SK-N-MC (cell line): ENCODE measurements around the gene VCY1B.

ENCODE experiments used
- EZH2 ChIP-seq: fragments of 200-600 bp; sonication (generic); IDR thresholded peaks from one replicate; pipeline ENCODE4 v1.6.1; 2017; ENCODE audit warnings: antibody characterized with exemption
- FOXP2 ChIP-seq: optimal IDR thresholded peaks from 2 replicates; pipeline ENCODE3; 2011; ENCODE audit warnings: mild to moderate bottlenecking, moderate library complexity; ENCODE audit not compliant: insufficient read depth; ENCODE audit errors: extremely low read length, control extremely low read depth
- POLR2AphosphoS5 ChIP-seq: IDR thresholded peaks from 2 replicates; pipeline ENCODE4 v1.6.1; 2012; ENCODE audit warnings: mild to moderate bottlenecking, low read depth, low read length, borderline replicate concordance

- no peak for TF ChIP-seq POLR2AphosphoS5
- no peak for TF ChIP-seq EZH2
- TF ChIP-seq FOXP2: no peak
These were observed 29.9 kb downstream of the VCY1B start for GRCh38 chrY:14085877-14086276.
